ENCODE data around the gene C11orf58.

GRCh38 chr11:16784097-16784496 is 45.6 kb downstream of the C11orf58 start:
- TF ChIP-seq POLR2A (IDR thresholded peaks at IDR 0.05; ENCODE audit: low read length): no peak
- no peak for TF ChIP-seq GATA1 (IDR thresholded peaks at IDR 0.05; ENCODE audit: low read depth, low read length)
